NOMO-1 treated with DMSO at 0.1 percent for 48 hours (cell line): ENCODE measurements around the gene FXYD5.
A peak's percentile ranks its signal among the peaks of the same experiment; 100 is the strongest.
"Not testable (repeated sequence)": the region's sequence is repeated elsewhere in the genome, so short reads cannot be mapped to it uniquely, and the experiment has no call there.

Source experiments
- DNase-seq: peaks from one replicate; lab custom pipeline; 2025; ENCODE audit not compliant: unreplicated experiment; lab: John Stamatoyannopoulos, UW

FXYD5 gene

DNA sequence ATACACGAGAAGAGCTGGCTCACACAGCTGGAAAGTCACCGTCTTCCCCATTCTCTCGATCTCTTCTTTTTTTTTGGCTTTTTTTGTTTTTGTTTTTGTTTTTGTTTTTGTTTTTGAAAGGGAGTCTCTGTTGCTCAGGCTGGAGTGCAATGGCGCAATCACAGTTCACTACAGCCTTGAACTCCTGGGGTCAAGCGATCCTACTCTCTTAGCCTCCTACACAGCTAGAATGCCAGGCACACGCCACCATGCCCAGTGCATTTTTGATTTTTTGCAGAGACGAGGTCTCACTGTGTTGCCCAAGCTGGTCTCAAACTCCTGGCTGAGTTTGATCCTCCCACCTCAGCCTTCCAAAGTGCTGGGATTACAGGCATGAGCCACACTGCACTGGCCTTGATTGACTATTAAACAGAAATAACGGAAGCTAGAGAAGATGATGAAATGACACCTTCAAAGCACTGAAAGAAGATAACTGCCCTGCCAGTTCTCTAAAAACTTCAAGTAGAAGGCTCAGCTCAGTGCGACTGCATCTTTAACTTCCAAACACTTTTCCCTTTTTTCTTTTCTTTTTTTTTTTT, 34.9 kb upstream of the FXYD5 start:
- peak; percentile 23 for DNase-seq

DNA sequence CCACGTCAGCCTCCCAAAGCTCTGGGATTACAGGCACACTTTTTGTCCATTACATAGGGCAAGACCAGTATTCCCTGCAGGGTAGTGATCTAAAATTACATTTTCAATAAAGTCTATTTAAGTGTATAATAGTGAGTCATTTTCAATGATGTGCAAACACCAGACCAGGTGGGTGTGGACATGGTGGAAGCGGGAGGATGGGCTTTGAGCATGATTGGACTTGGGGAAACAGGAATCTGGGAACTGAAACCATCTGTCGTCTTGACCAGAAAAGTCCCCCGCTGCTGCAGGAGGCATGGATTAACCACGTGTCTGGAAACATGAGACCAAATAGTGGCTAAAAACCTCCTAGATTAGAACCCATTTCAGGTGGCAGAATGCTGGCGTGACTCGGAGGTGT, 34.0 kb upstream of the FXYD5 start:
- DNase-seq, result no peak

DNA sequence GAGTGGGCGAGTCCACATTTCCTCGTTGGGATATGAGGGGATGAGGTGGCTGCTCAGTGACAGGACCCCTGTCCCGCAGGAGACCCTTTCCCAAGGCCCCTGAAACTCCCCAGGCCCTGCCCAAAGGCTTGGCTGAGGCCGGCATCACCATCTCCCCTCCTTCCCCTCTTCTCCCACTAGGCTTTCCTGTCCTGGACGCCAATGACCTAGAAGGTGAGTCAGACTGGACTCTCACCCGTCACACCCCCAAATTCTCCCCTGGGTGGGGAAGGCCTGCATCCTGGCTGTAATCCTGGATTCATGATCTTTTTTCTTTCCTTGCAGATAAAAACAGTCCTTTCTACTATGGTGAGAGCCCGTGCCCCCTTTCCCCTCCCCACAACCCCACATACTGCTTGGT, 33.6 kb upstream of the FXYD5 start:
- DNase-seq, result no peak

DNA sequence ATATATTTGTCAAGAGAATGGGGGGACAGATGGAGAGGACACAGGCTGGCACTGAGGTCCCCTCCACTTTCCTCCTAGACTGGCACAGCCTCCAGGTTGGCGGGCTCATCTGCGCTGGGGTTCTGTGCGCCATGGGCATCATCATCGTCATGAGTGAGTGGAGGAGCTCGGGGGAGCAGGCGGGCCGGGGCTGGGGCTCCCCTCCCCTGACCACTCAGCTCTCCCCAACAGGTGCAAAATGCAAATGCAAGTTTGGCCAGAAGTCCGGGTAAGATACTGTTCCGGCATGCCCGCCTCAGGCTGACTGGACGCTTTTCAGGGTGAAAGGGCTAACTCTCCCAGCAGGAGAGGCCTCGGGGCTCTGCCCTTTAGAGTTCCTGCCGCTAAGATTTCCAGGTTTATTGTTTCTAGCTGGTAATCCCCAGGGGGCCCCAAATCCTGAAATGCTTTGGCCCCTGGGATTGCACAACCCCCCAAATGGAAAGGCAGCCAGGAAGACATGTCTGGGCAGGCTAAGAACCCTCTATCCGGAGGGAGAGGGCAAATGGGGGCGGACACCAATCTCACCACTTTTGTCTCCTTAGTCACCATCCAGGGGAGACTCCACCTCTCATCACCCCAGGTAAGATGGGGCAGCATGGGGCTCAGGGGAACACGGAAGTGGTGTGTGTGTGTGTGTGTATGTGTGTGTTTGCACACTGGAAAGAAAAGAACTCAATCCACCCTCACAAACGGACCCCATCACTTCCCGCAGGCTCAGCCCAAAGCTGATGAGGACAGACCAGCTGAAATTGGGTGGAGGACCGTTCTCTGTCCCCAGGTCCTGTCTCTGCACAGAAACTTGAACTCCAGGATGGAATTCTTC, 31.6 kb upstream of the FXYD5 start:
- DNase-seq, result no peak

DNA sequence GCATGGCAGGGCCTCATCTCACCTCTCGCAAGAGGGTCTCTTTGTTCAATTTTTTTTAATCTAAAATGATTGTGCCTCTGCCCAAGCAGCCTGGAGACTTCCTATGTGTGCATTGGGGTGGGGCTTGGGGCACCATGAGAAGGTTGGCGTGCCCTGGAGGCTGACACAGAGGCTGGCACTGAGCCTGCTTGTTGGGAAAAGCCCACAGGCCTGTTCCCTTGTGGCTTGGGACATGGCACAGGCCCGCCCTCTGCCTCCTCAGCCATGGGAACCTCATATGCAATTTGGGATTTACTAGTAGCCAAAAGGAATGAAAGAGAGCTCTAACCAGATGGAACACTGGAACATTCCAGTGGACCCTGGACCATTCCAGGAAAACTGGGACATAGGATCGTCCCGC, 31.0 kb upstream of the FXYD5 start:
- DNase-seq, result no peak

DNA sequence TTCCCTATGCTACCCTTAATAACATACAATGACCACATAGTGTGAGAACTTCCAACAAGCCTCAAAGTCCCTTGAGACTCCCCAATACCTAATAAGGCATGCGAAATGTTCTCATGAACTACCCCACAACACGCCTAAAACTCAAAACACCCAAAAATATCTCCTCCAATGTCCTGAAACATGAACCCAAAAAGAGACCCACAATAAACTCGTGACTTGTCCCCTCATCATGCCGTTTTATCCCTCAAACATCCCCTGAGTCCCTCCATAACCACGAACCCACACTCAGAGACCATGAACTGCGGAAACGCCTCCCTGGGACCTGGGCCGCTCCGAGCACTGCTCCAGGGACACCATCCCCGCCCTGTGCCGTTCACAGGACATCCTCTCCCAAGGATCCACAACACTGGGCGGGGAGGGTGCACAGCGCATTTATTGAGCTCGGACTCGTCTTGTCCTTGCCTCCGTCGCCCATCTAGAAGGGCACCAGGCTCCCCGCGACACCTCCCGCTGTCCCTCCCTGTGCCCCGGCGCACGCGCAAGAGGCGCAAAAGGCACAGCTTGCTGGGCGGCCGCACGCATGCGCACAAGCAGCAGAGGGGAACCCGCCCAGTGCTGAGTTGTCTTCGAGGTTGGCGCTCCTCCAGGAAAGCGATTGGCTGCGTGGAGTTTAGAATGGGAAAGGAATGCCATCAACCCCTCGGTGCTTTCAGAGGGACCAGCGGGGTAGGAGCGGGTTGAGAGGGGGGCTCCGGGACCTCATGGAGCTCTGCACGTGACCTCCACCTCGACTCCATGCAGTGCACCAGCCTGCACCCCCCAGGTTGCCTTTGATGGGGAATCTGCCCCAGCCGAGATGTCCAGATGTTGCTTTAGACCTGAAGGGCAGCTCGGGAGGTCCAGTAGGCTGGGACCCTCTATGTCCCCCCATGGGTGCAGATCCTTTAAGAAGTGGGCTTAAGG, 30.2 kb upstream of the FXYD5 start:
- DNase-seq, result peak; percentile 68

DNA sequence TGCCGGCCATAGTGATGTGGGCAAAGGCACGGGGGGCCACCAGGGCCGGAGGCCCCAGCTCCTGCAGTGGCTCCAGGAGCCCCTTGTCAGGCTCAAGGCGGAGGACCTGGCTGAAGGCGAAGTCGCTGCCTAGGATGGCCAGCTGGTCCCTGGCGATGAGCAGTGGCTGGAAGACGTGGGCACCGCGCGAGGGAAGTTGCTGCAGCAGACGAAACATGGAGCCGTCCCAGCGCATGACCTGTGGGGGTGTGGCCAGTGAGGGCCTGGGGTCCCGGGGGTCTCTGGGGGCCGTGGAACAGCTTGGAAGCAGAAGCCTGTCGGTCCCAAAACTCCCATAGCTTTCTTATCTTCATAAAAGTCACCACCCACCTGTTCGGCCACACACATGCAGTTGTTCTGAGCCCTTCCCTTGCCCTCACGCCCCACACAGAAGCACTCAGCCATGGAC, 29.2 kb upstream of the FXYD5 start:
- DNase-seq, result no peak

DNA sequence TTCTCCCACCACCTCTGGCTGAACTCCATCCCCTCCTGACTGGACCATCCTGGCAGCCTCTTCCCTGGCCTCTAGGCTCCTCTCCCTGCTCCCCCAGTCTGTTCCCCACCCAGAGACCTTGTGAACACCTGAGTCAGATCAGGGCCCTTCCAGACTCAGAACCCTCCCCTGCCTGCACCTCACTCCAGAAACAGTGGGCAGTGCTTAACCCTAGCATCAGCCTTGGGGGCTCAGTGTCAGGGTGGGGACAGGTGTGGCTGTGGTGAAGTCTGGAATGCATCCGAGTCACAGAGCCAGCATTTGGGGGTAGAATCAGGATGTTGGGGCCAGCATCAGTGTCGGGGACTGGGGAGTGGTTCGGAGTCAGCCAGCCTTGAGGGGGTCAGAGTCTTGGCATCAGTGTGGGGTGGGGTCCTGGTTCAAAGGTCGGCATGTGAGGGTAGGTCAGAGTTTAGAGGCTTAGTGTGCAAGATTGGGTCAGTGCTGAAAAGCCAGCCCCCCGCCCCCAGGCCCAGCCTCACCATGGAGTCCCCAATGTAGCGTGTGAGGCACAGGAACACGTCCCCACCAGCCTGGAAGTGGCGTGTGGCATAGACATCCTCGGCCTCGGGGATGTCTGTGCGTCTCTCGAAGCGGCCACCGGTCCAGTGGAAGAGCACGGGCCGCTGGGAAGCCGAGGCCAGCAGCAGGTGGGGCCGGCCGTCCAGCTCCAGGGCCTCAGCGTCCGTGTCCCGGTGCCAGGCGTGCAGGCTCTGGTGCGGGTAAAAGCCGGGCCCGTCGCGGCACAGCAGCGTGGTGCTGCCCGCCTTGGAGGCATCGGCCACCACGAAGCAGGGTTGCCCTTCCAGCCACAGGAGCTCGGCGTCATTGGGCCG, 28.5 kb upstream of the FXYD5 start:
- DNase-seq, result no peak

DNA sequence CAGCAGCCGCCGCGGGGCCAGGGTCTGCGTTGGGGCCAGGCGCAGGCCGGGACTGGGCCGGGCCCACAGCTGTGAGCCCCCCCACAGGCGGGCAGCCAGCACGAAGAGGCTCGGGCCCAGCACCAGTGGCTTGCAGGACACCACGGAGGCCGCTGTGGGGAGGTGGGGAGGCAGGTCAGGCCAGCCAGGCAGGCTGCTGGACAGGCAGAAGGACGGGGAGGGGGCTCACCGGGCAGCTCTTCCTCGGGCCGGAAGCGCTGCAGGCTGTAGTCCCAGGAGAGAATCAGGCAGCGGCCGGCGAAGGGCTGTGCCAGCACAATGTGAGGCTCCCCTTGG, 27.9 kb upstream of the FXYD5 start:
- no peak for DNase-seq

DNA sequence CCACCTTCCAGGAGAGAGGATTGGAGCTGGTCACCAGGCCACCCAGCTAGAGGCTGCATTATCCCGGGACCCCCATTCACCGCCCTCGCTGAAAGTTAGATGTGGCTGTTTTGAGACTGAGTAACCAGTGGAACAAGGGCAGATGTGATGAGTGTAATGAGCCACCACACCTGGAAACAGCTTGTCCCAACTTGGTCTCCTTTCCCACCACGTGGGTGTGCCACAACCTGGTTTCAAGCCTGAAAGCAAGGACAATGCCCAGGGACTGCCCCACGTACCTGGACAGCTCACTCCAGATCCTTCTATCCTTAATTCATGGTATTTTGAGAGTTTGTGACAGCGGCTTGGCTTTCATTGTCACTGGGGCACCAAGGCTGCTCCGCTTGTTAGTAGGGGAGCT, 26.7 kb upstream of the FXYD5 start:
- no peak for DNase-seq

DNA sequence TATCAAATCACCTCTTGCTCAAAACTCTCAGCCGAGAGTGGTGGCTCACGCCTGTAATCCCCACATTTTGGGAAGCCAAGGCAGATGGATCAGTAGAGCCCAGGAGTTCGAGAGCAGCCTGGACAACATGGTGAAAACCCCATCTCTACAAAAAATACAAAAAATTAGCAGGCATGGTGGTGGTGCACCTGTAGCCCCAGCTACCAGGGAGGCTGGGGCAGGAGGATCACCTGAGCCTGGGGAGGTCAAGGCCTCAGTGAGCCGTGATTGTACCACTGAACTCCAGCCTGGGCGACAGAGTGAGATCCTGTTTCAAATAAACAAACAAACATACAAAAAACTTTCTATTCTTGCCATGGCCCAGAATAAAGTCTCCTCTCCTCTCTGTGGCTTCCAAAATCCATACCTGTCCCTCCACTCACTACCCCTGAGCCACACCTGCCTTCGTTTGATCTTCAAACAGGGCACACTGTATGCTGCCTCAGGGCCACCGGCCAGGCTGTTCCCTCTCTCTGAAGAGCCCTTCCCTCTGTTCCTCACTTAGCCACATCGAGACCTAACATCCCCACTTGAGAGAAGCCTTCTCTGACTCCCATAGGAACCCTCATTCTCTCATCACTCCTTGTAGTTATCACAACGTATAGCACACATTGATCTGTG, 26.0 kb upstream of the FXYD5 start:
- no peak for DNase-seq

DNA sequence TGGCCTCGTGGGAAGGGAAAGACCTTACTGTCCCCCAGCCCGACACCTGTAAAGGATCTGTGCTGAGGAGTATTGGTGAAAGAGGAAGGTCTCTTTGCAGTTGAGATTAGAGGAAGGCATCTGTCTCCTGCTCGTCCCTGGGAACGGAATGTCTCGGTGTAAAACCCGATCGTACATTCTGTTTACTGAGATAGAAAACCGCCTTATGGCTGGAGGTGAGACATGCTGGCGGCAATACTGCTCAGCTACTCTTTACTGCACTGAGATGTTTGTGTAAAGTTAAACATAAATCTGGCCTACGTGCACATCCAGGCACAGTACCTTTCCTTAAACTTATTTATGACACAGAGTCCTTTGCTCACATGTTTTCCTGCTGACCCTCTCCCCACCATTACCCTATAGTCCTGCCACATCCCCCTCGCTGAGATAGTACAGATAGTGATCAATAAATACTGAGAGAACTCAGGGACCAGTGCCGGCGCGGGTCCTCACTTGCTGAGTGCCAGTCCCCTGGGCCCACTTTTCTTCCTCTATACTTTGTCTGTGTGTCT, 24.7 kb upstream of the FXYD5 start:
- not testable (repeated sequence) for DNase-seq

DNA sequence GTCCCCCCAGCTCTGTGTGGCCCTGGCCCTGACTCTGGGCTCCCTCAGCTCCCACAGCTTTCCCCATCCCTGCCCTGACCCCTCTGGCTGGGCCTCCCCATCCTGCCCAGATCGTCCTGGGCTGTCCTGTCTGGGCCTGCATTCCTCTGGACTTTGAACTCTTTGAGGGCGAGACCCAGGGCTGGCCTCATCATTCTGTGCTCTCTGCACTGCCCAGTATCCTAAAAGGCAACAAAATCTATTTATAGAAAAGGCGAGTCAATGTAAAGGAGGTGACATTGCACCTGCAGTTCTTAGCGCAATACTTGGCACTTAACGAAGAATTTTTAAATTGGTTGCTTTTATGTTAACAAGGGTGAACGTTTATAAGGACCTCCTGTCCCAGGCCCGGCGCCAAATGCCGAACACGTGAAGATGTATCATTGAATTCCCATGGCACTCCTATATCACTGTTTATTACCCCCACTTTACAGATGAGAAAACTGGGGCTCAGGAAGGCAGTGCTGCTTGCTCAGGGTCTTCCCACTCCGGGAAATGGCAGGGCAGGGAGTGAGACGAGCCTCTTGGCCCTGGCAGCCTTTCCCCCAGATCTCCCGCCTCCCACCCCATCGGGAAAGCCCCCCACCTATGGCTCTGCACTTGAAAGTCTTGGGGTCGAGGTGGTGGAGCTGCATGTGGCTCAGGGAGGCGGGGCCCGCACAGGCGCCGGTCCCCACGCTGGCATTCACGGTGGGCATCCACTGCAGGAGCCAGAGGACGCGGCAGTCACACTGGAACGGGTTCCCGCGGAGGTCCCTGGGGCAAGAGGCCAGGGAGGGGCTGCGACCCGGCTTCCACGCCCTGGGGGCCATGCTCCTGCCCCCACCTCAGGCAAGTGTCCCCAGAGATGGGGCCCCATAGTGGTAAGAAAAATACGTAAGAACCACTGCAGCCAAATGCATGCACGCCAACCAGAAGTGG, 23.5 kb upstream of the FXYD5 start:
- no peak for DNase-seq

DNA sequence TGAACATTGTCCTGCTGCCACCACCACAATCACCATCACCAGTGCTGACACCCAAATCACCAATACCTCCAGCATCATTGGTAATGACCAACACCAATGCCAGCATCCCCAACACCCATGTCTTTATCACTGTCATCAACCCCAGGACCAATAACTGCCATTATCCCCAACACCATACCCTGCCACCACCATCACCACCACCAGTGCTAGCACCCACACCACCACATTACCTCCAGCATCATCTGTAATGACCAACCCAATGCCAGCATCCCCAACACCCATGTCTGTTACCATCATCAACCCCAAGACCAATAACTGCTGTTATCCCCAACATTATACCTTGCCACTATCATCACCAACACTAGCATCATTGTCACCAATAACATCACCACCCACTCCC, 22.3 kb upstream of the FXYD5 start:
- DNase-seq, result no peak

DNA sequence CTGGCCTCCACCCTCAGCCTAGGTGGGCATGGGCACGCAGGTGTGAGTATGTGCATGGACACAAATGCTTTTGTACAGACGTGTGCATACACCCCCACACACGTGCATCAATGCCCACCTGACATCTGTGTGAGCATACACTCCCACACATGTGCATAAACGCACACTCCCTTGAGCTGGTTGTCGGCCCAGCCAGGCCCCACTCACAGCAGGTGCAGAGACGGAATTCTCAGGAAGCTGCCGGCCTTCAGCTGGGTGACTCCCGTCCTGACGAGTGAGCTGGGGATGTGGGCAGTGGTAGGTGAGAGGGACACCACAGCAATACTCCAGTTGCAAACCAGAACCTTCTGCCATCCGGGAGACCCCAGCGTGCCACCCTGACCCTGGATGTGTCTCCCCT, 20.7 kb upstream of the FXYD5 start:
- DNase-seq, result no peak

DNA sequence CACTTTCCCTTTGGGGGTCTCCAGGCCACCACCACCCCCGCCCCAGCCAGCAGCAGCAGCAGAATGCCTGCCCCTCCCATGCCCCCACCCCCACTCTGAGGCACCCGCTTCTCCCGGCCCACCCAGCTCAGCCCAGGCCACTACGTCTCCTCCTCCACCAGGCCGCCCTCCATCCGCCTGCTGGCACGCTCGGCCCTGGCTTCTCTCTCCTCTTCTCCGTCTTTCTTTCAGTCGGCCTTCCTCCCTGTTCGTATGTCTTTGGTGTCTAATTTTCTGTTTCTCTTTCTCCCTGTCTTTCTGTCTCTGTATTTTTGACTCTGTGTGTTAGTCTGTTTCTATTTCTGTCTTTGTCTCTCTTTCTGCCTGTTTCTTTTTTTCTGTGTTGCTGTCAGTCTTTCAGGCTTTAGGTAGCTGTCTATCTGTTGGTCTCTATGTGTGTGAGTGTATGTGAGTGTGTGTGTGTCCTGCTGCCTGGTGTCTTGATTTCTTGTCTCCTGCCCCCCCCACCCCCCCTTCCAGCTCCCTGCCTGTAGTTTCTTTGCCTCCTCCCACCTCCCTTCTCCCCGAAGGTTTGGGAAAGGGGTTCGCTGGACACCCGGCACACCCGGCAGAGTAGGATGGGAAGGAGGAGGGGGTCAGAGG, 19.8 kb upstream of the FXYD5 start, which contains the start of gene LGI4:
TSS of gene LGI4 (minus strand) at position 459 of the 642 bp plus-strand sequence. CDS start at position 80, 379 bp downstream.
- no peak for DNase-seq

DNA sequence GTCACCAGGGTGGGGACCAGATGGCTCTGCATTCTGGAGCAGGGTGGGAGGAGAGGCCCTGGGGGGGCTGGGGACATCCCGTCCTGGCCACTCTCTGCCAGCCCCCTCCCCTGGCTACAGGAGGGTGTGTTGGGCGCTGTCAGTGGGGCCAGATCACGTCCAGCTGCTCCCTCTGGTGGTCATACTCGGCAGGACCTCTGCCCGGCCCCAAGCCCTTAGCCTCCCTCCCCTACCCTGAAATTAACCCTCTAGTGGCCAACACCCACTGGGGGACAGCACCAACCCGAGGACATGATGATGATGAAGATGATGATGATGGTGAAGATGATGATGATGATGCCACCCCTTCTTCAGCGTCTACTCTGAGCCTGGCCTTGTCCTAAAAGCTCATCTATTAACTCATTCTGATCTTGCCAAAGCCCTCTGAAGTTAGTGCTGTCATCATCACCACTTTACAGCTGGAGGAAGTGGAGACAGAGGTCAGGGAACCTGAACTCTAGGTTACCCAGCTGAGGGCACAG, 19.1 kb upstream of the FXYD5 start:
- DNase-seq, result peak; percentile 35

DNA sequence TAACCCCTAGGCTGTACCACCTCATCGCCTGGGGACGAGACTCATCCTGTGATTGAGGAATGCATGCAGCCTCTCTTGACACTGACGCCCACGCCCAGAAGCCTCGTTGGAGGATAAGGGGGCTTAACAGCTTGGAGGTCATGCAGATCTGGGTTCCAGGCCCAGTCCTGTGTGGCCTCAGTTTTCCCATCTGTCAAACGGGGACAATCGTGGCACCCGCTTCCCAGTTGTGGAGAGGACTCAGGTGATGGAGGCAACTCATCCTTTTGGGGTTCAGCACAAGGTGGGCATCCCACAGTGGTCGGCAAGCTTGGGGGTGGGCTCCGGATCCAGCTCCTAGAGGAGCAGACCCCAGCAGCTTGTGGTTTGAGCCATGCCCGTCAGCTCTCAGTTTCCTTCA, 18.3 kb upstream of the FXYD5 start:
- DNase-seq, result no peak
